Sigmoid colon (tissue), 7 donors: ENCODE results near the gene COL3A1. TPM values are rescaled to one million over a fixed set of nuclear protein-coding genes. Genes with fewer than 3 reads are reported as not detected.

Experiments
- DNase-seq: peaks from one replicate; pipeline ENCODE4 v3.0.0-alpha.2; 2019
- H3K27ac ChIP-seq, 4 donors: fragments of 200-600 bp; sonication (generic); one replicate each; pipeline ENCODE4 v1.5.1; 2016 to 2019; ENCODE audit warnings: mild to moderate bottlenecking in 1 of 4
- H3K27me3 ChIP-seq, 3 donors: fragments of 200-600 bp; sonication (generic); one replicate each; pipeline ENCODE4 v1.5.1; 2019; ENCODE audit warnings: mild to moderate bottlenecking in 1 of 3
- H3K36me3 ChIP-seq, 4 donors: fragments of 200-600 bp; sonication (generic); one replicate each; pipeline ENCODE4 v1.5.1; 2016 to 2019
- H3K4me1 ChIP-seq, 4 donors: fragments of 200-600 bp; sonication (generic); one replicate each; pipeline ENCODE4 v1.5.1; 2017 to 2019
- H3K4me3 ChIP-seq, 4 donors: fragments of 200-600 bp; sonication (generic); one replicate each; pipeline ENCODE4 v1.5.1; 2017 to 2019; ENCODE audit warnings: mild to moderate bottlenecking in 2 of 4, moderate library complexity in 1 of 4
- H3K9me3 ChIP-seq, 4 donors: fragments of 200-600 bp in 3 of 4; sonication (generic) in 3 of 4; one replicate each; pipeline versions ENCODE4 v1.5.1 to v1.6.1; 2013 to 2019
- EP300 ChIP-seq, 4 donors: sonication (generic); formaldehyde crosslinking; IDR thresholded peaks; one replicate each; pipeline ENCODE4 v1.6.1; 2017; ENCODE audit warnings: antibody characterized with exemption in 4 of 4
- POLR2A ChIP-seq, 2 donors: fragments of 450-650 bp; IDR thresholded peaks; one replicate each; pipeline ENCODE4 v1.6.1; 2016; ENCODE audit warnings: antibody characterized with exemption in 2 of 2, mild to moderate bottlenecking in 2 of 2, moderate library complexity in 2 of 2
- POLR2AphosphoS5 ChIP-seq, 4 donors: sonication (generic); formaldehyde crosslinking; IDR thresholded peaks; one replicate each; pipeline ENCODE4 v1.6.1; 2017; ENCODE audit warnings: antibody characterized with exemption in 4 of 4
- WGBS, 2 donors: extraction: QIAGEN DNeasy Blood & Tissue Kit; methylation state at CpG; one replicate each; pipeline ENCODE4 v1.1.7; 2013; 5-methylcytosine and 5-hydroxymethylcytosine counted together
- intact Hi-C: fragments of 100-400 bp; cut with DNase I; formaldehyde crosslinking; loops from one replicate; pipeline ENCODE4 v1.15.1; 2023
- polyA plus RNA-seq, 3 donors: library from polyadenylated mRNA; stranded (reverse); fragments of 200-250 nt; gene quantifications; one replicate each; pipeline ENCODE4 v1.2.3, GENCODE V29; 2013
- total RNA-seq, 4 donors: library from RNA; depleted of rRNA; stranded (reverse); fragments of >200 nt; gene quantifications; one replicate each; pipeline ENCODE4 v1.1.0, GENCODE V29; 2016
- TF ChIP-seq, protein P1 (sequence below), 4 experiments: fragments of 450-650 bp in 3 of 4; fragments of 200-600 bp in 1 of 4; IDR thresholded peaks; one replicate each; pipeline ENCODE4 v1.5.1; 2016 to 2019; ENCODE audit warnings: antibody characterized with exemption in 4 of 4, mild to moderate bottlenecking in 3 of 4, moderate library complexity in 2 of 4
- donor health status: healthy with polysubstance abuse.
- donor health status: Bipolar disorder and iron deficiency.
- donor health status: healthy.

COL3A1 gene
- total and polyA plus RNA-seq, 7 donors, result 29.1 to 1,567 (median 294) TPM

DNA sequence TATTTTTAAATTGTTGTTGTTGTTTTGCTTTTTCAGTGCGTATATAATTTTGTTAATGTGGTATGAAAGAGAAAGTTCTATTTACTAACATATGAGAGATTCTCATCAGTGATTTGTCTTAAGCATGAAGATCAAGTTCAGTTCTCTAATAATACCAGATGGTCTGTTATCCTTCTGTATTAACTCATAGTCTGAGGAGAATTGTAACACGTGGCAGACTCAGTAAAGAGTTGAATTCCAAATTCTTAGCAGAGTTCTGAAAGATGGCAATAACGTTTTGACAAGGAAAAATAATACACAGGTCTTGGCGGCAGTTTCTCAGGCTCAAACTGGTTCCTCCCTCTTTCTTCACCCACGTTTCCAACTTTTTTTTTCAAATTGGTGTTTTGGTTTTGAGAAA lies 17.2 kb upstream of the COL3A1 start:
- TF ChIP-seq, protein P1, sequence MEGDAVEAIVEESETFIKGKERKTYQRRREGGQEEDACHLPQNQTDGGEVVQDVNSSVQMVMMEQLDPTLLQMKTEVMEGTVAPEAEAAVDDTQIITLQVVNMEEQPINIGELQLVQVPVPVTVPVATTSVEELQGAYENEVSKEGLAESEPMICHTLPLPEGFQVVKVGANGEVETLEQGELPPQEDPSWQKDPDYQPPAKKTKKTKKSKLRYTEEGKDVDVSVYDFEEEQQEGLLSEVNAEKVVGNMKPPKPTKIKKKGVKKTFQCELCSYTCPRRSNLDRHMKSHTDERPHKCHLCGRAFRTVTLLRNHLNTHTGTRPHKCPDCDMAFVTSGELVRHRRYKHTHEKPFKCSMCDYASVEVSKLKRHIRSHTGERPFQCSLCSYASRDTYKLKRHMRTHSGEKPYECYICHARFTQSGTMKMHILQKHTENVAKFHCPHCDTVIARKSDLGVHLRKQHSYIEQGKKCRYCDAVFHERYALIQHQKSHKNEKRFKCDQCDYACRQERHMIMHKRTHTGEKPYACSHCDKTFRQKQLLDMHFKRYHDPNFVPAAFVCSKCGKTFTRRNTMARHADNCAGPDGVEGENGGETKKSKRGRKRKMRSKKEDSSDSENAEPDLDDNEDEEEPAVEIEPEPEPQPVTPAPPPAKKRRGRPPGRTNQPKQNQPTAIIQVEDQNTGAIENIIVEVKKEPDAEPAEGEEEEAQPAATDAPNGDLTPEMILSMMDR (IDR thresholded peaks at IDR 0.05), result no peak
- TF ChIP-seq POLR2AphosphoS5 (IDR thresholded peaks at IDR 0.05) (no peak), POLR2A (IDR thresholded peaks at IDR 0.05) (no peak), EP300 (IDR thresholded peaks at IDR 0.05) (no peak)
- Histone ChIP-seq H3K27me3 (no peaks in the 10 kb centered on the region), H3K4me1 (no peaks in the 10 kb centered on the region), H3K4me3 (no peak overlapping the region), H3K36me3 (no peaks in the 10 kb centered on the region), H3K27ac (no peak overlapping the region), H3K9me3 (no peaks in the 10 kb centered on the region)
- intact Hi-C loops, result no loop called here
- 43 to 54% methylated on average over 5 of the region's 5 CpGs for WGBS, 2 donors
- no peak for DNase-seq

DNA sequence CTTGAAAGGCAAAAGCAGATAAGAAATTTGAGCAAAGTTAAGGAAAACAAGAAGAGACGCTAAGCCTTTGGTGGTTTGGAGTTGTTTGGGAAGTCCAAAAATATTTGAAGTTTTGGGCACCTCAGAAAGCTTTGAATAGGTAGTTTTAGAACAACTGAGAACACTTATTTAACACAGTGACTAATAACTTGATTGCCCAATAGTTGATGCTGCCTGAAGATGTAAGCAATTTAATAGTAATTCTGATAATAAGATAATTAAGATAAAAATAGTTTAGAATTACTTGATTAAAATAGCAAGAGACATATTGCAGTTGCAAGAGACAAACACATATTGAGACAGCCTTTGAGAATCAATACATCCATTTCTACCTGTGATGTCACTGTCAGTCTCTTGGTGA lies 16.5 kb upstream of the COL3A1 start:
- Histone ChIP-seq H3K4me1 (no peaks in the 10 kb centered on the region), H3K27me3 (no peaks in the 10 kb centered on the region), H3K36me3 (no peaks in the 10 kb centered on the region), H3K4me3 (no peak overlapping the region), H3K9me3 (no peaks in the 10 kb centered on the region), H3K27ac (no peak overlapping the region)
- WGBS, 2 donors, result 87 to 88% methylated on average over 1 of the region's 1 CpG
- no peak for DNase-seq
- no peak for TF ChIP-seq POLR2A (IDR thresholded peaks at IDR 0.05)
- intact Hi-C loops, result no loop called here

- TF ChIP-seq EP300 (IDR thresholded peaks at IDR 0.05), result no peak
- Histone ChIP-seq H3K4me1 (peaks cover 0 to 20% (median 6%) of the 10 kb centered on the region in 4 donors), H3K4me3 (no peak overlapping the region), H3K9me3 (no peaks in the 10 kb centered on the region), H3K36me3 (no peaks in the 10 kb centered on the region), H3K27ac (no peak overlapping the region), H3K27me3 (no peaks in the 10 kb centered on the region)
- 70 to 72% methylated on average over 3 of the region's 3 CpGs for WGBS, 2 donors
- no peak for DNase-seq
- intact Hi-C loops, result no loop called here
These were observed 10.4 kb upstream of the COL3A1 start for GRCh38 chr2:188963741-188964140.

GRCh38 chr2:188964976-188965546 lies 9.1 kb upstream of the COL3A1 start:
- Histone ChIP-seq H3K9me3 (no peaks in the 10 kb centered on the region), H3K27ac (peak overlapping the region in 1 of 4 donors; percentile 58), H3K4me1 (peaks cover 0 to 33% (median 19%) of the 10 kb centered on the region in 4 donors), H3K36me3 (no peaks in the 10 kb centered on the region), H3K4me3 (no peak overlapping the region), H3K27me3 (no peaks in the 10 kb centered on the region)
- DNase-seq, result no peak
- intact Hi-C loops, result no loop called here
- TF ChIP-seq POLR2A (IDR thresholded peaks at IDR 0.05) (no peak), EP300 (IDR thresholded peaks at IDR 0.05) (no peak), POLR2AphosphoS5 (IDR thresholded peaks at IDR 0.05) (no peak)
- TF ChIP-seq, protein P1 (IDR thresholded peaks at IDR 0.05), result no peak
- 89 to 90% methylated on average over 1 of the region's 1 CpG for WGBS, 2 donors

- whole genome bisulfite sequencing, 2 donors, result 84 to 89% methylated on average over 2 of the region's 2 CpGs
- Histone ChIP-seq H3K27me3 (no peaks in the 10 kb centered on the region), H3K4me3 (no peak overlapping the region), H3K9me3 (no peaks in the 10 kb centered on the region), H3K36me3 (no peaks in the 10 kb centered on the region), H3K4me1 (peaks cover 0 to 38% (median 24%) of the 10 kb centered on the region in 4 donors), H3K27ac (peak overlapping the region in 3 of 4 donors; percentile 36 to 58 (median 44))
- TF ChIP-seq POLR2A (IDR thresholded peaks at IDR 0.05) (no peak), EP300 (IDR thresholded peaks at IDR 0.05) (no peak), POLR2AphosphoS5 (IDR thresholded peaks at IDR 0.05) (no peak)
- TF ChIP-seq, protein P1 (IDR thresholded peaks at IDR 0.05), result no peak
- DNase-seq, result no peak
- intact Hi-C loops, result no loop called here
These were observed 8.6 kb upstream of the COL3A1 start for GRCh38 chr2:188965563-188965962.

- 69 to 75% methylated on average over 4 of the region's 4 CpGs for WGBS, 2 donors
- intact Hi-C loops, result no loop called here
These were observed 8.0 kb upstream of the COL3A1 start for GRCh38 chr2:188966079-188966571.

More at GRCh38 chr2:188966079-188966571, 8.0 kb upstream of the COL3A1 start:
- H3K36me3 ChIP-seq, result no peaks in the 10 kb centered on the region
- TF ChIP-seq POLR2AphosphoS5 (IDR thresholded peaks at IDR 0.05) (peak in 1 of 4 donors; percentile 19), POLR2A (IDR thresholded peaks at IDR 0.05) (no peak)
- H3K4me1 ChIP-seq, result peaks cover 0 to 44% (median 29%) of the 10 kb centered on the region in 4 donors
- no peaks in the 10 kb centered on the region for H3K27me3 ChIP-seq
- peak overlapping the region; percentile 24 to 58 (median 40) for H3K27ac ChIP-seq
- no peak overlapping the region for H3K4me3 ChIP-seq
- no peak for DNase-seq
- no peaks in the 10 kb centered on the region for H3K9me3 ChIP-seq
